Measurements from ENCODE around the gene PROM2. TPM values are rescaled to one million over a fixed set of nuclear protein-coding genes. Genes with fewer than 3 reads are reported as not detected.

PROM2 gene
- total and polyA plus RNA-seq, 4 donors = 0.11 to 1.1 (median 0.24) TPM

- Histone ChIP-seq H3K9me3 (ENCODE audit: control insufficient read depth in 4 of 4, low read length in 3 of 4) (no peaks in the 10 kb centered on the region), H3K27ac (ENCODE audit: low read depth in 1 of 2, low read length in 2 of 2) (no peak overlapping the region), H3K4me3 (ENCODE audit: low read depth in 1 of 3, low read length in 3 of 3) (no peak overlapping the region), H3K36me3 (ENCODE audit: control insufficient read depth in 4 of 4, insufficient read depth in 3 of 4, low read depth in 1 of 4, low read length in 3 of 4) (no peaks in the 10 kb centered on the region), H3K27me3 (ENCODE audit: control insufficient read depth in 4 of 4, insufficient read depth in 4 of 4, low read length in 3 of 4) (no peaks in the 10 kb centered on the region), H3K9ac (ENCODE audit: low read depth in 1 of 2, low read length in 2 of 2) (no peak overlapping the region), H3K4me1 (ENCODE audit: control insufficient read depth in 4 of 4, insufficient read depth in 4 of 4, low read length in 3 of 4) (no peaks in the 10 kb centered on the region)
- no peak for DNase-seq (ENCODE audit: low spot score)
- WGBS = 95% methylated on average over 19 of the region's 19 CpGs
- TF ChIP-seq CTCF (IDR thresholded peaks at IDR 0.05; ENCODE audit: low read depth, low read length, missing input control) = no peak
- no peak for TF ChIP-seq FOXA2 (IDR thresholded peaks at IDR 0.05)
- no peak for TF ChIP-seq EGR1 (IDR thresholded peaks at IDR 0.05; ENCODE audit: low read depth in 2 of 2)
- TF ChIP-seq HNF4A (conservative IDR thresholded peaks at IDR 0.05) = no peak
- TF ChIP-seq SP1 (IDR thresholded peaks at IDR 0.05) = no peak
- no peak for TF ChIP-seq ZBTB33 (IDR thresholded peaks at IDR 0.05)
- TF ChIP-seq YY1 (IDR thresholded peaks at IDR 0.05) = no peak
- TF ChIP-seq JUND (IDR thresholded peaks at IDR 0.05) = no peak
These were observed 5.3 kb downstream of the PROM2 start for GRCh38 chr2:95279435-95280035.

- H3K9ac ChIP-seq (ENCODE audit: low read depth in 1 of 2, low read length in 2 of 2) = no peak overlapping the region
- no peaks in the 10 kb centered on the region for H3K9me3 ChIP-seq (ENCODE audit: control insufficient read depth in 4 of 4, low read length in 3 of 4)
- H3K4me3 ChIP-seq (ENCODE audit: low read depth in 1 of 3, low read length in 3 of 3) = no peak overlapping the region
- 86% methylated on average over 8 of the region's 8 CpGs for WGBS
- no peaks in the 10 kb centered on the region for H3K27me3 ChIP-seq (ENCODE audit: control insufficient read depth in 4 of 4, insufficient read depth in 4 of 4, low read length in 3 of 4)
- TF ChIP-seq FOXA2 (IDR thresholded peaks at IDR 0.05) = no peak
- H3K36me3 ChIP-seq (ENCODE audit: control insufficient read depth in 4 of 4, insufficient read depth in 3 of 4, low read depth in 1 of 4, low read length in 3 of 4) = no peaks in the 10 kb centered on the region
- no peak for DNase-seq (ENCODE audit: low spot score)
- no peaks in the 10 kb centered on the region for H3K4me1 ChIP-seq (ENCODE audit: control insufficient read depth in 4 of 4, insufficient read depth in 4 of 4, low read length in 3 of 4)
- no peak overlapping the region for H3K27ac ChIP-seq (ENCODE audit: low read depth in 1 of 2, low read length in 2 of 2)
These were observed 6.8 kb downstream of the PROM2 start for GRCh38 chr2:95281071-95281470.

GRCh38 chr2:95281786-95282185, 7.5 kb downstream of the PROM2 start:
- Histone ChIP-seq H3K9me3 (ENCODE audit: control insufficient read depth in 4 of 4, low read length in 3 of 4) (no peaks in the 10 kb centered on the region), H3K36me3 (ENCODE audit: control insufficient read depth in 4 of 4, insufficient read depth in 3 of 4, low read depth in 1 of 4, low read length in 3 of 4) (no peaks in the 10 kb centered on the region), H3K27me3 (ENCODE audit: control insufficient read depth in 4 of 4, insufficient read depth in 4 of 4, low read length in 3 of 4) (no peaks in the 10 kb centered on the region), H3K9ac (ENCODE audit: low read depth in 1 of 2, low read length in 2 of 2) (no peak overlapping the region), H3K4me1 (ENCODE audit: control insufficient read depth in 4 of 4, insufficient read depth in 4 of 4, low read length in 3 of 4) (no peaks in the 10 kb centered on the region), H3K27ac (ENCODE audit: low read depth in 1 of 2, low read length in 2 of 2) (no peak overlapping the region), H3K4me3 (ENCODE audit: low read depth in 1 of 3, low read length in 3 of 3) (no peak overlapping the region)
- 91% methylated on average over 8 of the region's 8 CpGs for WGBS
- TF ChIP-seq NR2F2 (IDR thresholded peaks at IDR 0.05) = no peak
- TF ChIP-seq GABPA (IDR thresholded peaks at IDR 0.05 in 1 of 2, conservative IDR thresholded peaks at IDR 0.05 in 1 of 2) = no peak
- TF ChIP-seq FOXA2 (IDR thresholded peaks at IDR 0.05) = no peak
- no peak for TF ChIP-seq HNF4G (IDR thresholded peaks at IDR 0.05)
- no peak for TF ChIP-seq REST (IDR thresholded peaks at IDR 0.05)
- TF ChIP-seq JUND (IDR thresholded peaks at IDR 0.05) = no peak
- no peak for TF ChIP-seq ZBTB33 (IDR thresholded peaks at IDR 0.05)
- TF ChIP-seq HNF4A (conservative IDR thresholded peaks at IDR 0.05) = no peak
- TF ChIP-seq EGR1 (IDR thresholded peaks at IDR 0.05; ENCODE audit: low read depth in 2 of 2) = no peak
- TF ChIP-seq FOXA1 (IDR thresholded peaks at IDR 0.05) = no peak
- no peak for TF ChIP-seq RAD21 (IDR thresholded peaks at IDR 0.05)
- TF ChIP-seq SP1 (IDR thresholded peaks at IDR 0.05) = no peak
- no peak for DNase-seq (ENCODE audit: low spot score)

All from liver (tissue), 9 donors.